IPS-18c (cell line): ENCODE data around the gene SOX2.
"Not testable (repeated sequence)": the region's sequence is repeated elsewhere in the genome, so short reads cannot be mapped to it uniquely, and the experiment has no call there.

ENCODE experiments used
- H3K4me3 ChIP-seq: 2 replicates; pipeline ENCODE4 v1.7.0; 2013; ENCODE audit warnings: low read depth, mild to moderate bottlenecking, low read length, moderate library complexity; ENCODE audit not compliant: insufficient read depth
- H3K9me3 ChIP-seq: one replicate; pipeline ENCODE4 v1.6.1; 2013; ENCODE audit warnings: mild to moderate bottlenecking, low read length, moderate library complexity; ENCODE audit not compliant: control insufficient read depth, insufficient read depth

Gene SOX2

GRCh38 chr3:181728470-181729340 lies 17.0 kb downstream of the SOX2 start:
- no peak overlapping the region for H3K4me3 ChIP-seq
- H3K9me3 ChIP-seq = no peaks in the 10 kb centered on the region

GRCh38 chr3:181729341-181729869 lies 17.7 kb downstream of the SOX2 start:
- no peak overlapping the region for H3K4me3 ChIP-seq

GRCh38 chr3:181730316-181730715 lies 18.6 kb downstream of the SOX2 start:
- Histone ChIP-seq H3K4me3 (no peak overlapping the region), H3K9me3 (no peaks in the 10 kb centered on the region)

More at GRCh38 chr3:181729341-181729869, 17.7 kb downstream of the SOX2 start:
- H3K9me3 ChIP-seq = no peaks in the 10 kb centered on the region

- peak overlapping the region; percentile 10; the same call in 1 of the 2 replicates for H3K4me3 ChIP-seq
These were observed 19.2 kb downstream of the SOX2 start for GRCh38 chr3:181730934-181731333.

GRCh38 chr3:181735911-181736310 lies 24.2 kb downstream of the SOX2 start:
- Histone ChIP-seq H3K9me3 (no peaks in the 10 kb centered on the region), H3K4me3 (no peak overlapping the region)

More at GRCh38 chr3:181730934-181731333, 19.2 kb downstream of the SOX2 start:
- H3K9me3 ChIP-seq = no peaks in the 10 kb centered on the region

GRCh38 chr3:181738551-181738950 lies 26.8 kb downstream of the SOX2 start:
- Histone ChIP-seq H3K9me3 (no peaks in the 10 kb centered on the region), H3K4me3 (no peak overlapping the region)

GRCh38 chr3:181739628-181740027 lies 27.9 kb downstream of the SOX2 start:
- Histone ChIP-seq H3K4me3 (no peak overlapping the region), H3K9me3 (no peaks in the 10 kb centered on the region)

- no peaks in the 10 kb centered on the region for H3K9me3 ChIP-seq
- no peak overlapping the region for H3K4me3 ChIP-seq
These were observed 29.7 kb downstream of the SOX2 start for GRCh38 chr3:181741417-181741816.

- H3K4me3 ChIP-seq = no peak overlapping the region
- no peaks in the 10 kb centered on the region for H3K9me3 ChIP-seq
These were observed 40.5 kb downstream of the SOX2 start for GRCh38 chr3:181752202-181752671.

- no peak overlapping the region for H3K4me3 ChIP-seq
These were observed 41.7 kb downstream of the SOX2 start for GRCh38 chr3:181753391-181753790.

GRCh38 chr3:181755959-181756358 lies 44.2 kb downstream of the SOX2 start:
- H3K4me3 ChIP-seq = no peak overlapping the region
- no peaks in the 10 kb centered on the region for H3K9me3 ChIP-seq

More at GRCh38 chr3:181753391-181753790, 41.7 kb downstream of the SOX2 start:
- H3K9me3 ChIP-seq = no peaks in the 10 kb centered on the region

GRCh38 chr3:181756645-181757297 lies 45.0 kb downstream of the SOX2 start:
- no peak overlapping the region for H3K4me3 ChIP-seq

GRCh38 chr3:181757694-181758306 lies 46.1 kb downstream of the SOX2 start:
- Histone ChIP-seq H3K4me3 (no peak overlapping the region), H3K9me3 (no peaks in the 10 kb centered on the region)

More at GRCh38 chr3:181756645-181757297, 45.0 kb downstream of the SOX2 start:
- no peaks in the 10 kb centered on the region for H3K9me3 ChIP-seq

GRCh38 chr3:181761906-181762305 lies 50.2 kb downstream of the SOX2 start:
- Histone ChIP-seq H3K4me3 (no peak overlapping the region), H3K9me3 (no peaks in the 10 kb centered on the region)

- H3K4me3 ChIP-seq, H3K9me3 ChIP-seq: not testable (repeated sequence)
These were observed 52.3 kb downstream of the SOX2 start for GRCh38 chr3:181764033-181764432.
